Effector CD8-positive, alpha-beta T cell (primary cell): Measurements from ENCODE around the gene FCAMR.

ENCODE experiments used
- DNase-seq: peaks from one replicate; lab custom pipeline; 2025; lab: John Stamatoyannopoulos, UW

The FCAMR gene

DNA sequence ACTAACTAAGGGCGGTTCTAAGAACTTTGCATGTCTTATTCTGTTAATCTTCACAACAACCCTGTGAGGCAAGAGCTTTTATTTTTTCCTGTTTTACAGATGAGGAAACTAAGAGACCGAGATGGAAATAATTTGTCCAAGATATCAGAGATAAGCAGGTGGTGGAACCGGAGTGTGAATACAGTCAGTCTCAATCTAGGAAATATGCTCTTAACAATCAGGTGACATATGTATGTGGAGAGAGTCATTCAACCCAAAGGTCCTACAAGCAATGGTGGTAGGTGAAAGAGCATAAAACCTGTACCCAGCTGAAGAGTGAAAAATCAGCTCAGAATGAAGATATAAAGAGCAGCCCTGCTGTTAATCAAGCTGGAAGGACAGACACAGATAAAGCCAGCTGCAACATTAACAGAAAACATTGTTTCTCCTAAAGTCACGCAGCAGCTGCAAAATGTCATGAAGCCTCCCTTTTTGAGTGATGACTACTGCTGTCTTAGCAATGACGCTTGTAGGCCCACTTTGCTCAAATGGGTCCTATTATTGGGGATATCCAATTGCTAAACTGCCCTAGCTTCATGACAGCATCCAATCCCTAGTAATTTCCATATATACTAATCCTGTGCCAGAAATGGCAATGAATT, 30.5 kb upstream of the FCAMR start:
- no peak for DNase-seq

DNA sequence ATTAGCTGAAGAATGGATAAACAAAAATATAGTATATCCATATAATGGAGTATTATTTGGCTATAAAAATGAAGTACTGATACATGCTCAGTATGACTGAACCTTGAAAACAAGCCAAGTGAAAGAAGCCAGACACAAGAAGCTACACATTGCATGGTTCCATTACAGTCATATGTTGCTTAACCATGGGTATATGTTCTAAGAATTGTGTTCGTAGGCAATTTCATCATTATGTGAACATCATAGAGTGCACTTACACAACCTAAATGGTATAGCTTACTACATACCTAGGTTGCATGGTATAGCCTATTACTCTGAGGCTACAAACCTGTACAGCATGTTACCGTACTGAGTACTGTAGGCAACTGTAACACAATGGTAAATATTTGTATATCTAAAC, 28.6 kb upstream of the FCAMR start:
- no peak for DNase-seq

DNA sequence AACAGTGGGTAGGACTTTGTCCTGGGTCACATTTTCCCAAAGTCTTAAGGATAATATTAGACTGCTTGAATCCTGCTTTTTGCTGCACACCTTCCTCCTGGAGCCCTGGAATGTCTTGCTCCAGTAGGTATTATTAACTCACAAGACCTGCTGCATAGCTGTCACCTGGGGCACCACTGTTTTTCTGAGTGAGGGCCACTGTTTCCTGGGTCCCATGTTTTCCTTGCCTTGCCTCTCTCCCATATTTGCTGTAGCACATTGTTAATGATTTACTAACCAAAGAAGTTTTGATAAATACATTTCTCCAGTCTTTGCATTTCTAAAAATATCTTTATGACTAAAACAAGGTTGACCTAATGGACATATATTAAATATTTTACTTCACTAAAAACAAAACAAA, 22.5 kb upstream of the FCAMR start:
- DNase-seq = no peak

DNA sequence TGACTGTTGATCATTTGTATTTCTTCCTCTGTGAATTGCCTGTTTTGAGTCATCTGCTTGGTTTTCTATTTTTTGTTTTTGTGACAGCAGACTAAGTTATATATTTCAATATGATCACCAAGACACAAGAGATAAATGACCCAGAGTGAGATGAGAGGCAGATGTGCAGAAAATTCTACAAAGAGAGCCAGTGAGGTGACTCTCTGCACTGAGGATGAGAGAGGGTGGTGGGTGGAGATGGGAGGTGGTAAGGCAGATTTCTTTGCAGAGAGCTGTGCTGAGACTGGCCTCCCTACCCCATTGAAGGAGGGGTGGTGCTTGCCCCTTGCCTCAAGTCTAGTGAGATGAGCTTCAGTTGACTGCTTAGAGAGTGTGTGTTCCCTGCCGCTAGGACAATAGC, 17.6 kb upstream of the FCAMR start:
- no peak for DNase-seq

DNA sequence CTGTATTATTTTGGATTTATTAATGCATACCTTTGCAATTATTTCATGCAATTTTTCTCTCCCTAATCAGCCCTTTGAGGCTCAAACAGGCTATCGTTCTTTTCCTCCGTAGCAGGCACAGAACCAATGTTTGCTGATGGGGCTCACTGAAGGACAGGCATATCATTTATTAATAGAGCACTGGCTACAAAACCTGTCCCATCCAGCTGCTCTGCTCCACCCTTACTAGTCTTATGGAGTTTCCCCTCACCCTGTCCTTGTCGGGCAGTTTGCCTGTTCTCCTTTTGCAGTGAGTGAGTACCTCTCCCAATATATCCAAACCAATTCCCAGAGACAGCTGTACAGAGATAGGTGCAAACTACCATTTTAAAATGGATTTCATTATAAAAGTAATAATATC, 16.6 kb upstream of the FCAMR start:
- no peak for DNase-seq

DNA sequence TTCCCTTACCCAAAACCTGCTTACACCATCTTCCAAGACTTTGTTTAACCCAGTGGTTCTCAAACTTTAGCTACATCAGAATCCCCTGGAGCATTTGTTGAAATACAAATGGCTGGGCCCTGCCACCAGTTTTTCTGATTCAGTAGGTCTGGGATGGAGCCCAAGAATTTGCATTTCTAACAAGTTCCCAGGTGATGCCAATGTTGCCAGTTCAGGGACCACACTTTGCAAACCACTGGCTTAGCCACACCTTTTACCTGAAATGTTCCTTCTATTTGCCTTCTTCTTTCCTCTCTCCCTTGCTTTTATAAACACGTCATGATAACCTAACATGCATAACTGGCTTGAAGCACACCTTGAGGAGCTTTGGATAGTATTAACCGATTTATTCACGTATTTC, 16.1 kb upstream of the FCAMR start:
- DNase-seq = no peak

DNA sequence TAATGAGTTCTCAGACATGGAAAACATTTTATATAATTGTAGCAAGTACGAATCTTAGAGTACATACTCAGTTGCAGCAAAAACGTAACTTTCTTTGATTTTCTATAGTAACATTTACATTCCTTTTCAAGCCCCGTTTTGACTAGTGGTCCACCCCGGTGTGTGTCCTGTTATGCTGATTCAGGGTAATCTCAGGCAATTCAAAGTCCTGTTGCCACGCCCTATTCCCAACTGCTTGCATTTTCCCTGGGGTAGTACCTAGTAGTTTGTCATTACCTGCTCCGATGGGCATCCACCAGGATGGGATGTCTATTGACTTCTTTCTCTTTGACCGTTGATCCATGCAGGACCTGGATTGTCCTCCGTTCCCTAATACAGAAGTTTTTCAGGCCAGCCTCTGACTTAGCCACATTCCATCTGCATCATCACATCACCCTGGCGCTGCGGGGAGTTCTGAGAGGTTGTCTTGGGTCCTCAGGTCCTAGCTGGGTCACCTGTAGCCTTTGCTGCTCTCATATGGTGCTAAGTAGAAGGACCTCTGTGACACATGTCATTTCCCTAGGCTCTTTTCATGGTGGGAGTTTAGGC, 15.0 kb upstream of the FCAMR start:
- no peak for DNase-seq

DNA sequence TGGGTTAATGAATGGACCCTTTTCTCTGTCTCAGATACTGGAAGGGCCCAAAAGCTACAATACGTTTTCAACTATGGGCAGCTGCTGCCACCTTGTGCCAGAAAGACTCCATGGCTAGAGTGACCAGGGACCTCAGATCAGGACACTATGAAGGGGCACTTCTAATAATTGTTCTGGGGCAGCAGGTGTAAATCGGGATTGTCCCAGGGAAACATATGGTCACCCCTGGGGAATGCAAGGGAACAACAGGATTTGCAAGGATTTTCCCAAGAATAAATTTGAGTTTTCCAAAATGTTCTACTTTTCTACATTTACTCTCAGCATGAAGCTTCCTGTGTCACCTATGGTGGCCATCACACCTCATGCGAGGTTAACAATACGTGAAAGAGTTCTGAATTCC, 12.0 kb upstream of the FCAMR start:
- DNase-seq = peak; percentile 50

DNA sequence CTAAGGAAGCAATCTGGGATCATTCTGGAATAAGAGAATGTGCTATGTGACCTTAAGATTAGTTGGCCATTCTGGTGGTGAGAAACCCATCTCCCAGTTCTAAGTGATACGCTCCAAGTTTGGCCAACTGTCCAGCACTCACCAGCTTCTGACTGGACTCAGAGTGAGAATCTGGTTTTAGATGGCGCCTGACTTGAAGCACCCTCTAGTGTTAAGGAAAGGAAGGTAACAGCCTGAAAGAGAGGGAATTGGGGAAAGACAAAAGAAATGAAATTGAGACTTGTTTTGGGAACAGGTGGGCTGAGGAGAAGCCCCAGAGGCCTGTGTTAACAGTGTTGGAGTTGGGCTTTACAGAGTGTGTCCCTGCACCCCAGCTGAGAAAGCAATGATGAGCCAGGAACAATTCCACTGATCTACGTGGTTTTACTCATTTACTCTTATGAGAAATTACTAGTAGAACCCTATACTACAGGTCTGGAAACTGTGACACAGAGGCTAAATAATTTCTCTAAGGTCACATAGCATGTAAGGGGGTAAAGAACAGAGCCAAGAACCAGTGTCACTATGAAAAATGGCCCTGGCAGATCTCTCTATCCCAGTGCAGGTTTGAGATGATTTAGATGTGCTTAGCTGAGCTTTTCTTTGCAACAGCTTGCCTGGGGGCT, 9.3 kb upstream of the FCAMR start:
- DNase-seq = no peak

DNA sequence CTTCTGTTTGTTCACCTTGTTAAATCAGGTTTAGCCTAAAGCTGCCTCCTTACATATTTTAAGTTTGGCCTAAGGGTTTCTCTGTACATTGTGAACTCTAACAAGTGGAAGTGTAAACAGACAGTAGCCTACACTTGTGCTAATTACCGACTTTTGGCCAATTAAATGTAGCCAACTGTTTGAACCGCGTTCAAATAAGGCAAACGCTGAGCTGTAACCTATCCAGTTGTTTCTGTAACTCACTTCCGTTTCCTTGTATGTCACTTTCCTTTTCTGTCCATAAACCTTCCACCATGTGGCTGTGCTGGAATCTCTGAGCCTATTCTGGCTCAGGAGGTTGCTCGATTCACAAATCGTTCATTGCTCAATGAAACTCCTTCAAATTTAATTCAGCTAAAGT, 8.0 kb upstream of the FCAMR start:
- DNase-seq = no peak

DNA sequence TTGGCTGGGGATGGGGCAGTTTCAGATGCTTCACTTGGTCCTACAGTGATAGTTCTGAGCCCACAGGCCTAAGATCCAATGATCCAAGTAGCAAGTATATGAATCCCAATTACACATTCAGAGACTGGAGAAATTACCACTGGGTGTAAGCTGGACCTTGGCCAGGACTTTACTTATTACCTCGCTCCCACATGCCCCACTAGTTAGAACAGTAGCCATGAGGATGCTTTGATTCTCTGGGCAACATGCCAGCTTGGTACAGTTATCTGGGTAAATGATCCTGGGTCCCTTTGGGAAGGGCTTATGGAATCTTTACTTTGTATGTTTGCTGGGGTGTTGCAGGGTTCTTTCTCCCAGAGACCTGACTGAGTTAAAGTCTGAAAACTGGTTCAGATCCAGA, 5.0 kb upstream of the FCAMR start:
- no peak for DNase-seq

DNA sequence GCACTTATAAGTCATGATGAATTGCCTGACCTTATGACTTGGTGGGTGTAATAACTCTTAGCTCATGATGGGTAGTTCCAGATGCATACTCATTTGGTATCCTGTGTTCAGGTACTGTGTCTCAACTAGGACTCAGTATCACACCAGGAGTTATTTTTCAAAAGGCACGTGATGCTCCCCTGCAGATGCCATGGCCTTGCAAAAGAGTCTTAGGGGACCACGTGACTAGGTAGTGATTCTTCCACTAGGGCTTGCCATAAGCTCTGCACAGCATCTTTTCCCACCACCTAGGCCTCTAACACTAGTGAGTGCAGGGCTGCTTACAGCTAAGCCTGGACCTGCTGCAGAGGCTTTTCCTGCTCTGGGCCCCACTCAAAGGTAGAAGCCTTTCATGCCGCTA, 3.9 kb upstream of the FCAMR start:
- no peak for DNase-seq

DNA sequence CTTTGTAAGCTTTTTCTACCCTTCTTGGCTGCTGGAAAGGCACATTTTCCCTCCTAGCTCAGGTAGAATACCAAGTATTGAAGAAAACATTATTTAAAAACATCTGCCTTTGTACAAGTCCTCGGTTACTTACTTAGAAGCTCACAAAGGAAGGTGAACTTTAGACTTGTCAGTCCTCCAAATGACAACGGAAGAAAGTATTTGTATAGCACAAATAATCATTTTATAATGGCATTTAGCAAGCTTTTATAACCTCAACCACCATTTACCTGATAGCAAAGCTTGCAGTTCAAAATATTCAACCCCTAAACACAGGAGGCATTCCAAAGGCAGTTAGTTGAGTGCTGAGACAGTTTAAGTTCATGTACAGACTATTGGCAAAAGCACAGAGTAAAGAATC, 2.5 kb upstream of the FCAMR start:
- no peak for DNase-seq

DNA sequence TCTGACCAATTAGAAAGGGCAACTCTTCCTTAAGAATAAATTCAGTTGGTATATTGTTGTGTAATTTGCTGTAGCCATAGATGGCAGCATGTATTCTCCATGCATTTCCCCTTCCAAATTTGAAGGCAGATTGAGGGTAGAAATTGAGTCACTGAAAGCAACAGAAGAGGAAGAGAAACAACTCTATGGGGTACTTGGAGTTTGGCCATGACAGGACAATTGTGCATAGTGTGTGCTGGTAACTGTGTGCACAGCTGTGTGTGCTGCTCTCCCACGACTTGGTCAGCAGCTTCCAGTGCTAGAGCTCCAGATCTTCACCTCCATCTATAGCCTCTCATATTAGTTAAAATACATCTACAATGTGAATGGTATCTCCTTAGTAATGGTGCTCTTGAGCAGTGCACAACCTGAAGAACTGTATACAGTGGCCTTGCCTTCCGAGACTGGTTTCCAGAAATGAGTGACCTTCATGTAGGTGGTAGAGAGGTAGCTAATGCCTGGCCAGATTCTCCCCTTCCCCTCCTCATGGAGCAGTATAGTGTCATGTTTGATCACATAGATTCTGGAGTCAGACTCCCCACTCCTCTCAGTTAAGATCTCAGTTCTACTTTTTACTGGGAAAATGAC, 882 bp upstream of the FCAMR start:
- no peak for DNase-seq

DNA sequence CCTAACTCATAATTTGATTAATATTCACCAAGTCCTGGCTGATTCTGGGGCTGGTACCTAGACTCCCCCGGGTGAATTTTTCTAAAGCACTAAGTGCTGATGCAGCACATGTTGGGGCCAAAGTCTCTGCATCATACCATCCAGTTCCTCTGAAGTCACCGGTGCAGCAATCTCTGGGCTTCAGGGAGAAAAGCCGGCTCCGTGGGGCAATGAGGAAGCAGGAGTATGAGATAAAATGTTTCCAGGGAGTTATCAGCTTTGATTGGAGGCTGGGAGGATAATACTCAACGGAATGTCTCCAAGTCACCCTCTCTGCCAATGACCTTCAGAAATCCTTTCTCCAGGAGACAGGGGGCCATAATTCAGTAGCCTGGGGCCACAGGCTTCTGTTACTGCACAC, 1.2 kb downstream of the FCAMR start:
- no peak for DNase-seq

DNA sequence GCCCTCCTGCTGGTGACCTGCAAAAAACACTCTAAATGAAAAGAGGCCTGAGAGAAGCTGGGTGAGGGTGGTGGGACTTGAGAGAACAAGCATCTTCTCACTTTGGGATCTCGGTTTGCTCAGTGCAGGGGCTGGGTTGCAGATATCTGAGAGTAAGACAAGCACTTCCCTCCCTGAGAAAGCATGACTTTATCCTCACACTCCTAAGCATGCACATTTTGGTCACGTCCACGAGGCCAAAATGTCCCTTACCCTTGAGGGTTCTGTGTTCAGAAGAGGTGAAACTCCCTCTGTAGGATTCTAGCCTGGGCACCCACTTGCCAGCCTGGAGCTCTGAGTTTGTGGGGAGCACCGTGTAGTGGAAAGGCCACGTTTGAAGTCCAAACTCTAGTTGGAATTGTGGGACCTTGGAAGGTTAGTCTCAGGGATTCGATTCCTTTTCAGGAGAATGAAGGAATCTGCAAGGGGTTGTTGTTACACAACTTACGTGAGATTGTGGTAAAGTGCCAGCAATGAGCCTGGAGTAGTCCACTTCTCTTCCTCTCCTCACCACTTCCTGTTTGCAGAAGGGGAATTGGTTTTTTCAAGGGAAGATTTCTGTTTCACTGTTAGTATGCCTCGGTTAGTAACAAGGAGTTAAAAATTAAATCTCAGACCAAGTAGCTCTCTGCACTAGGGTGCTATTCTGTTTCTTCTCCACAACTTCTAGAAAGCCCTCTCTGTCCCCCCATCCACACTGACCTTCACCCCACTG, 3.0 kb downstream of the FCAMR start:
- no peak for DNase-seq

DNA sequence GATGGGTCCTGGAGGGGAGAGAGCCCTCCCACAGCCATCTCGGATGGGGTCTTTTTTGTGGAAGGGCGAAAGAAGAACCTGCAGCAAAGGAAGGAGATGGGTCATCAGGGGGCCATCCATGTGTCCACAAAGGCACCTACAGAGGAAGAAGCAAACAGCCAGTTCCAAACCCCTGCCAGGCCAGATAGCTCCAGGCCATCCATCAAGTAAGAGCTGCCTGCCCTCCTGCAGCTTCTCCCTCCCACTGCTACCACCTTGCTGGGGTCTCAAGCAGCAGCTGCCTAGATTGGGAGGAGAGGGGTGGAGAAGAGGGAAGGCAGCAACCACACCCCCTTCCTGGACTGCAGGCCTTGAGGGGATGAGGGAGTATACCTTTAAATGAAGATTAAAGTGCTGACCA, 4.5 kb downstream of the FCAMR start:
- DNase-seq = no peak

DNA sequence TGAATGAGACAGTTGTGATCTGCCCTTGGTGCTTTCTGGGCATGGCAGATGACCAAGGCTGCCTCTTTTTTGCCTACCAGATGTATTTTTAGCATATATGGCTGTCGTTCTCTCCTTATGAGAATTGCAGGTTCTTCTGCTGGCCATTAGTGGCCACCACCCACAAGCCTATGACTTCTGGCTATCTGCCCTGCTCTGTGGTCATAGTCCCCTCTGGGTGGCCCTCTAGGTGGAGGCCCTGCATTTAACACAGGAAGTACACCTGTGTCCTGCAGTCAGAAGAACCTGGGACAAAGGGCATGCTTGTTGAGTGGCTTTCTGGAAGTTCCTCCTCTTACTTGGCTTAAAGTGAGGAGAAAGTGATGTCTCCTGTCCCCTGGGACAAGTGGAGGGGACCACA, 6.5 kb downstream of the FCAMR start:
- no peak for DNase-seq

DNA sequence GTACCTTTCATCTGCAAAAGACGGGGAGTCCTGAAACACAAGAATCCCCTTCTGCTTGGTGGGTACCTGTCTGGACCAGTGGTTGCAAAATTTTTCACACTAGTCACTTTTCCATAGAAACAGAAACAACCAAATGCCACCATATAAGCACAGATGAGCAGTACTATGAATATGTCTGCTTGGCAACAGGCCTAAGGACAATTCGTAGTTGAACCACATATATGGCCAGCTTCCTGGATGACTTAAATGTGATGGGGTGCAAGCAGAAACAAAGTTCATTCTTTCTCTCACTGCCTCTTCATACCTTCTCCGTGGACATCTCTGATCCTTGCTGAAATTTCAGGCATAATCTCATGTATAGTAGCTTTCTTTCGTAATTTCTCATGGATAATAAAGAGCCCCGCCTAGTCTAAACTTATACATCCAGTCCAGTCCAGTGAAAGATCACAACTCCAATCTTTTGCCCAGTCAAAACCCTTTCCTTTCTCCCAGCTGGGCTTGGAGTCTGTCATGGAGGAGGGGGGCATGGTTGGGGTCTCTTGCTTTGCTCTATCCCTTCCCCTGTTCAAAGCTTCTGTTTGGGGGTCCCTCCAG, 7.0 kb downstream of the FCAMR start:
- DNase-seq = no peak

DNA sequence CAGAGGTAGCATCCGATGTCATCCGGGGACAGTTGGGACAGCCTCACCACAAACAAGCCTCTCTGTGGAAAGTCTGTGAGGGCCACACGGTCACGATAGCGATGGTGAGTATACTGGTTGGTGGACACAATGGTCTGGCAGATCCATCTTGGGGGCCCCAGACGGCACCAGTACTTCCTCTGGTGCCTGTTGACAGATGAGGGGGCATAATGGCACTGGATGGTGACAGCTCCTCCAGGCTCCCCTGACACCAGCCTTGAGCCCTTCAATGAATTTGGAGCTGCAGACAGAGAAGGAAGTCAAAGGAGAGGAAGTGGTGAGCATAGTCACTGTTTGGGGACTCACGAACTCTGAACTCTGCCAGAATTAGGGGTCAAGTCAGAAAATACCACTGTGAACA, 8.0 kb downstream of the FCAMR start:
- no peak for DNase-seq

DNA sequence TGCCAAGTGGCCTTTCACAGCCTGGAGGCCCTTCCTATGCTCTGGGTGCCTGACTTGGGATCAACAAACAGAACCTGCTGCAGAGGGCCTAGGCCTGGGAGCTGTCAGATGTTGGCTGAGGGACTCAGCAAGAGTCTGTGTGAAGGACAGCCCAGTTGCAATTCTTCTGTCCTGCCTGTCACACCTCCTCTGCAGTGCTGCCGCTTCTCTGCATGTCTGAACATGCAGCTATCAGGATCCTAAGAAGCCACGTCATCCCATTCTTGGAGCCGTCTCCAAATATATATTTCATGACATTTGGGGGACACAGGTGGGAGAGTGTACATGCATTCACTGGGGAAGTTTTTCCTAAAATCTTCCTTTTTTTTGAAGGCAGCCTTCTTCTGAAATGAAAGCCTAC, 8.6 kb downstream of the FCAMR start:
- DNase-seq = no peak

DNA sequence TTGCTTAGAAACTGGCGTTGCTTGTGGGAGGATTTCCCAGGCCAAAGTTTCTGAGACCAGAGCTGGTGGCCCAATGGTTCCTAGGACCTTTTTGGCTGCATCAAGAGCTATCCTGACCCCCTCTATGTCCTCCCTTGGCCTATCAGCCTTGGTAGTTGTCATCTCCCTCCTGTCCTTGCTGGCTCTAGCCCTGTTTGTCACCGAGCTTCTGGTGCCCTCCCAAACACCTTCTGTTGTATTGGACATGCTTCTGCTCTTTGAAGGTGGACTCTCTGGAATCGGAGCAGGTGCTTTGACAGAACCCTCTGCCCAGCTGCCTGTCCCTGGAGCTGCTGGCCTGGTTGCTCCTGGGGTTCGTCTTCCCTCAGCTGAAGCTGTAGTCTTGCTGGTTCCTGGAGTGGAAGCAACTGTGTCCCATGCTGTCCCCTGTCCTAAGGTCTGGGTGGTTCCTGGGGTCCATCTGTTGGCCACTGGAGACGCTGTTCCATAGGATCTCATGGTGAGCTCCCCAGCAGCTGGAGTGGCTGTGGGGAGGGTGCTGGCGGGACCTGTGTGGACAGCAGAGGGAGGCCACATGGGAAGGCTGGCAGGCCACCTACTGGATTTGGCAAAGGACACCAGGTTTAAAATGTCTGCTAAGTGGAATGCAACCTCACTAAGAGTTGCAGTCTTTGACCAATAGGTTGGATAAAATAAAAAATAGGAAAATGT, 9.4 kb downstream of the FCAMR start:
- DNase-seq = no peak
